B cell (primary cell): ENCODE measurements around the gene PCF11.

Experiments
- EZH2 ChIP-seq: IDR thresholded peaks from 2 replicates; pipeline ENCODE4 v1.6.1; 2012; ENCODE audit warnings: borderline replicate concordance, low read depth, mild to moderate bottlenecking, moderate library complexity, low read length; ENCODE audit not compliant: insufficient read depth, poor library complexity, severe bottlenecking
- TF ChIP-seq, protein P1 (sequence below): fragments of 200-600 bp; IDR thresholded peaks from one replicate; pipeline ENCODE4 v1.8.0; 2022; ENCODE audit warnings: antibody characterized with exemption, mild to moderate bottlenecking

DNA sequence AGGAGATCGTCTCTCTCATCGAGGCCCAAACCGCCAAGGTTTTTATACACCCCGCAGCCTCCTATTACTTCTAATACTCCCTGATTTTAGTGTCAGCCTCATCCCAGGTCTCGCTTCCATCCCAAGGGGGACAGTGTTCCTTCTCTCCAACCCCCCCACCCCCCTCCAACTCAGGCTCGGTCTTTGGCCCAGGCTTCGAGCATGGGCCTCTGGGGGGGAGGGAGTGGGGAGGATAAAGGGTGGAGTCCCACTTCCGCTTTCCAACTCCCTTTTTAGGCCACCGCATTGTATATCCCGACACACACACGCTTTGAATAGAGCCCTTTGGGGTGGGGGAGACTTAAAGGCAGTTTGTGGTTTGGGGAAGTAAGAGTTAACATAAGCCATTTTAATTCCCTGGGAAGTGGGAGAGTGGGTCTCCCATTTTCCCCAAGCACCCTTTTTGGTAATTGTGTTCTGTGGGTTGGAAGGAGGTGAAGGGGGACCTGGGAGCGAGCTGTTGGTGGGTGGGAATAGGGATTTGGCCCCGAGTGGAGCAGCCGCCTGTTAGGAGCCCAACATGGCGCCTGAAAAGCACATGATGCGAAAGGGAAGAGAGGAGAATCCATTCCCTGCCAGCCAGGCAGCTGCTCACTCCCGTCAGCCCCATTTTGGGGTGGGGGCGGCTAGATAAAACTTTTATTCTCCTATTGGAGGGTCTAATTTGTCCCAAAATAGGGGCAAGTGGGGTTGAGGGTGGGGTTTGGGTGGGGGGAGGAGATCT is 844 bp downstream of the PCF11 start:
- TF ChIP-seq, protein P1, sequence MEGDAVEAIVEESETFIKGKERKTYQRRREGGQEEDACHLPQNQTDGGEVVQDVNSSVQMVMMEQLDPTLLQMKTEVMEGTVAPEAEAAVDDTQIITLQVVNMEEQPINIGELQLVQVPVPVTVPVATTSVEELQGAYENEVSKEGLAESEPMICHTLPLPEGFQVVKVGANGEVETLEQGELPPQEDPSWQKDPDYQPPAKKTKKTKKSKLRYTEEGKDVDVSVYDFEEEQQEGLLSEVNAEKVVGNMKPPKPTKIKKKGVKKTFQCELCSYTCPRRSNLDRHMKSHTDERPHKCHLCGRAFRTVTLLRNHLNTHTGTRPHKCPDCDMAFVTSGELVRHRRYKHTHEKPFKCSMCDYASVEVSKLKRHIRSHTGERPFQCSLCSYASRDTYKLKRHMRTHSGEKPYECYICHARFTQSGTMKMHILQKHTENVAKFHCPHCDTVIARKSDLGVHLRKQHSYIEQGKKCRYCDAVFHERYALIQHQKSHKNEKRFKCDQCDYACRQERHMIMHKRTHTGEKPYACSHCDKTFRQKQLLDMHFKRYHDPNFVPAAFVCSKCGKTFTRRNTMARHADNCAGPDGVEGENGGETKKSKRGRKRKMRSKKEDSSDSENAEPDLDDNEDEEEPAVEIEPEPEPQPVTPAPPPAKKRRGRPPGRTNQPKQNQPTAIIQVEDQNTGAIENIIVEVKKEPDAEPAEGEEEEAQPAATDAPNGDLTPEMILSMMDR, result peak; percentile 12
- no peak for TF ChIP-seq EZH2
